Neural cell (in vitro differentiated cells): ENCODE data around the gene CFAP61. TPM values are rescaled to one million over a fixed set of nuclear protein-coding genes. Genes with fewer than 3 reads are reported as not detected.

Experiments used
- H2AFZ ChIP-seq: fragments of 200-600, 300-800 bp; sonication (generic), shearing (Covaris generic); 2 replicates; pipeline ENCODE4 v1.6.0; 2014; ENCODE audit warnings: low read depth, mild to moderate bottlenecking, antibody characterized with exemption, low read length, moderate library complexity
- H3F3A ChIP-seq: fragments of 200-600 bp; shearing (Covaris generic); 2 replicates; pipeline ENCODE4 v1.6.1; 2016; ENCODE audit warnings: mild to moderate bottlenecking, moderate library complexity, mixed read lengths, antibody characterized with exemption, low read length; ENCODE audit not compliant: insufficient read depth, poor library complexity, severe bottlenecking
- H3K27ac ChIP-seq: fragments of 200-600, 300-800 bp; sonication (generic), shearing (Covaris generic); 2 replicates; pipeline ENCODE4 v1.5.1; 2014; ENCODE audit warnings: mild to moderate bottlenecking, low read length, moderate library complexity
- H3K27me3 ChIP-seq: fragments of 300-800, 200-600 bp; sonication (generic), shearing (Covaris generic); 2 replicates; pipeline ENCODE4 v1.6.0; 2014; ENCODE audit warnings: mild to moderate bottlenecking, low read depth, low read length, moderate library complexity; ENCODE audit not compliant: insufficient read depth
- H3K36me3 ChIP-seq: fragments of 300-800, 200-600 bp; sonication (generic), shearing (Covaris generic); 2 replicates; pipeline ENCODE4 v1.5.1; 2014; ENCODE audit warnings: mild to moderate bottlenecking, antibody characterized with exemption, low read length, moderate library complexity; ENCODE audit not compliant: insufficient read depth
- H3K4me2 ChIP-seq: fragments of 300-800, 200-600 bp; sonication (generic), shearing (Covaris generic); 2 replicates; pipeline ENCODE4 v1.6.0; 2014; ENCODE audit warnings: mild to moderate bottlenecking, low read length
- H3K4me3 ChIP-seq: fragments of 300-800, 200-600 bp; sonication (generic), shearing (Covaris generic); 2 replicates; pipeline ENCODE4 v1.5.1; 2014; ENCODE audit warnings: mild to moderate bottlenecking, low read length, moderate library complexity
- H3K79me2 ChIP-seq: fragments of 200-600 bp; shearing (Covaris generic); replicated peaks from 2 replicates; pipeline ENCODE4 v1.6.0; 2014; ENCODE audit warnings: mild to moderate bottlenecking, low read length, moderate library complexity; ENCODE audit not compliant: insufficient read depth
- H3K9ac ChIP-seq: fragments of 300-800, 200-600 bp; sonication (generic), shearing (Covaris generic); 2 replicates; pipeline ENCODE4 v1.6.1; 2016; ENCODE audit warnings: mild to moderate bottlenecking, low read length, mixed read lengths
- H3K9me2 ChIP-seq: fragments of 200-600 bp; shearing (Covaris generic); 2 replicates; pipeline ENCODE4 v1.6.1; 2016; ENCODE audit warnings: mild to moderate bottlenecking, low read length, mixed read lengths; ENCODE audit not compliant: insufficient read depth
- H3K9me3 ChIP-seq: fragments of 200-600, 300-800 bp; sonication (generic), shearing (Covaris generic); 2 replicates; pipeline ENCODE4 v1.6.1; 2016; ENCODE audit warnings: mild to moderate bottlenecking, mixed run types, low read length, moderate library complexity, mixed read lengths
- H4K20me1 ChIP-seq: fragments of 200-600 bp; shearing (Covaris generic); 2 replicates; pipeline ENCODE4 v1.6.1; 2016; ENCODE audit warnings: mild to moderate bottlenecking, mixed run types; ENCODE audit not compliant: insufficient read depth
- EP300 ChIP-seq: fragments of 450-650 bp; conservative IDR thresholded peaks from 2 replicates; pipeline ENCODE4 v1.6.1; 2014; ENCODE audit warnings: antibody characterized with exemption, mild to moderate bottlenecking, moderate library complexity; ENCODE audit not compliant: poor library complexity, severe bottlenecking
- EZH2 ChIP-seq: fragments of 200-600, 300-800 bp; shearing (Covaris generic), sonication (generic); IDR thresholded peaks from 2 replicates; pipeline ENCODE4 v1.6.1; 2014; ENCODE audit warnings: antibody characterized with exemption, low read length, borderline replicate concordance, mild to moderate bottlenecking; ENCODE audit not compliant: insufficient read depth, poor library complexity, severe bottlenecking
- MXI1 ChIP-seq: fragments of 450-650 bp; conservative IDR thresholded peaks from 2 replicates; pipeline ENCODE4 v1.6.1; 2014; ENCODE audit warnings: antibody characterized with exemption, mild to moderate bottlenecking; ENCODE audit not compliant: poor library complexity, severe bottlenecking
- POLR2AphosphoS5 ChIP-seq: IDR thresholded peaks from 2 replicates; pipeline ENCODE4 v1.6.1; 2012
- RAD21 ChIP-seq: fragments of 450-650 bp; conservative IDR thresholded peaks from 2 replicates; pipeline ENCODE4 v1.6.1; 2014; ENCODE audit warnings: antibody characterized with exemption, mild to moderate bottlenecking, moderate library complexity
- REST ChIP-seq: IDR thresholded peaks from 2 replicates; pipeline ENCODE4 v1.6.1; 2012; ENCODE audit warnings: borderline replicate concordance
- SMC3 ChIP-seq: fragments of 450-650 bp; conservative IDR thresholded peaks from 2 replicates; pipeline ENCODE4 v1.6.1; 2014; ENCODE audit warnings: antibody characterized with exemption, mild to moderate bottlenecking, moderate library complexity; ENCODE audit not compliant: poor library complexity
- TAF1 ChIP-seq: IDR thresholded peaks from 2 replicates; pipeline ENCODE4 v1.6.1; 2012; ENCODE audit warnings: low read depth
- polyA plus RNA-seq: library from polyadenylated mRNA; depleted of rRNA; stranded (reverse); fragments of >200 nt; gene quantifications from 2 replicates; pipeline ENCODE4 v1.2.3, GENCODE V29; 2014
- TF ChIP-seq, protein P1 (sequence below): fragments of 450-650 bp; IDR thresholded peaks from 2 replicates; pipeline ENCODE4 v1.5.1; 2014; ENCODE audit warnings: antibody characterized with exemption, mild to moderate bottlenecking, moderate library complexity; ENCODE audit not compliant: poor library complexity, severe bottlenecking

Gene CFAP61
- polyA plus RNA-seq, 1 donor from 2014 or later: 0.42 TPM

DNA sequence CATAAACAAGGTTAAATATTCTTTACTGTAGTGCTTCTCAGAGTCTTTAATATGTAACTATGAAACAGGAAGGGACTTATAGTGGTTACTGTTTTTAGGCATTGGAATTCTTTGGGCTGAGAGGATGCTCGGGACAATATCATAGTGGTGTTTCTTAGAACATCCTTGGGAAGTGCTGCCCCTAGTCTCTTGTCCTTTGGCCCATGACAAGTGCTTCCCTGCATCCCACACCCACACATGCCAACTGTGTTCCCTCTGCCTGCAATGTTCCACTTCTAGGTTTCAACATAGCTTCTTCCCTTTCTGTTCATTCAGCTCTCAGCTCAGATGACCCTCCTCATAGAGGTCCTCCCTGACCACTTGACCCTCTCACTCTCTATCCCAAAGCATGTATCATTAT lies 37.6 kb downstream of the CFAP61 start:
- Histone ChIP-seq H3K9me2 (no peaks in the 10 kb centered on the region), H3F3A (no peaks in the 10 kb centered on the region), H3K9me3 (no peaks in the 10 kb centered on the region), H3K4me3 (no peak overlapping the region), H3K9ac (no peak overlapping the region), H3K36me3 (no peaks in the 10 kb centered on the region), H2AFZ (no peak overlapping the region), H3K4me2 (no peak overlapping the region), H3K79me2 (no peaks in the 10 kb centered on the region), H3K27ac (no peak overlapping the region), H4K20me1 (no peaks in the 10 kb centered on the region), H3K27me3 (no peaks in the 10 kb centered on the region)
- TF ChIP-seq POLR2AphosphoS5: no peak
- no peak for TF ChIP-seq EP300
- TF ChIP-seq REST: no peak
- TF ChIP-seq EZH2: no peak
- TF ChIP-seq, protein P1, sequence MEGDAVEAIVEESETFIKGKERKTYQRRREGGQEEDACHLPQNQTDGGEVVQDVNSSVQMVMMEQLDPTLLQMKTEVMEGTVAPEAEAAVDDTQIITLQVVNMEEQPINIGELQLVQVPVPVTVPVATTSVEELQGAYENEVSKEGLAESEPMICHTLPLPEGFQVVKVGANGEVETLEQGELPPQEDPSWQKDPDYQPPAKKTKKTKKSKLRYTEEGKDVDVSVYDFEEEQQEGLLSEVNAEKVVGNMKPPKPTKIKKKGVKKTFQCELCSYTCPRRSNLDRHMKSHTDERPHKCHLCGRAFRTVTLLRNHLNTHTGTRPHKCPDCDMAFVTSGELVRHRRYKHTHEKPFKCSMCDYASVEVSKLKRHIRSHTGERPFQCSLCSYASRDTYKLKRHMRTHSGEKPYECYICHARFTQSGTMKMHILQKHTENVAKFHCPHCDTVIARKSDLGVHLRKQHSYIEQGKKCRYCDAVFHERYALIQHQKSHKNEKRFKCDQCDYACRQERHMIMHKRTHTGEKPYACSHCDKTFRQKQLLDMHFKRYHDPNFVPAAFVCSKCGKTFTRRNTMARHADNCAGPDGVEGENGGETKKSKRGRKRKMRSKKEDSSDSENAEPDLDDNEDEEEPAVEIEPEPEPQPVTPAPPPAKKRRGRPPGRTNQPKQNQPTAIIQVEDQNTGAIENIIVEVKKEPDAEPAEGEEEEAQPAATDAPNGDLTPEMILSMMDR: no peak
- TF ChIP-seq TAF1: no peak
- TF ChIP-seq SMC3: no peak
- no peak for TF ChIP-seq RAD21
- TF ChIP-seq MXI1: no peak

DNA sequence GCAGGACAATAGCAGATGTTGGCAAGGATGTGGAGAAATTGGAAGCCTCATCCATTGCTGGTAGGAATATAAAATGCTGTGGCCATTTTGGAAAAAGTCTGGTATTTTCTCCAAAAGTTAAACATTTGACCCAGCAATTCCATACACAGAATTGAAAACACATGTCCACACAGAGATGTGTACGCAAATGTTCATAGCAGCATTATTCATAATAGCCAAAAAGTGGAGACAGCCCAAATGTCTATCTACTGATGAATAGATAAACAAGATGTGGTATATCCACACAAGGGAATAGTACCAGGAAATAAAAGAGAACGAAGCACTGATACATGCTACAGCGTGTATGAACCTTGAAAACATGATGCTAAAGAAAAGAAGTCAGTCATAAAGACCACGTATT lies 40.5 kb downstream of the CFAP61 start:
- Histone ChIP-seq H3K36me3 (no peaks in the 10 kb centered on the region), H2AFZ (no peak overlapping the region), H3K27me3 (no peaks in the 10 kb centered on the region), H3F3A (no peaks in the 10 kb centered on the region), H3K4me3 (no peak overlapping the region), H3K9me3 (no peaks in the 10 kb centered on the region), H3K27ac (no peak overlapping the region), H3K9me2 (no peaks in the 10 kb centered on the region), H3K4me2 (no peak overlapping the region), H3K79me2 (no peaks in the 10 kb centered on the region), H4K20me1 (no peaks in the 10 kb centered on the region), H3K9ac (no peak overlapping the region)
- TF ChIP-seq TAF1 (no peak), RAD21 (no peak), SMC3 (no peak), MXI1 (no peak), POLR2AphosphoS5 (no peak), REST (no peak), EP300 (no peak), EZH2 (no peak)
- TF ChIP-seq, protein P1: no peak
